ENCODE data around the gene ANGPTL8.

The ANGPTL8 gene

GRCh38 chr19:11223200-11223599 is 16.2 kb upstream of the ANGPTL8 start:
- TF ChIP-seq L3MBTL2 (conservative IDR thresholded peaks at IDR 0.05) (no peak), PKNOX1 (IDR thresholded peaks at IDR 0.05) (no peak), CTBP1 (IDR thresholded peaks at IDR 0.05; ENCODE audit: borderline replicate concordance) (no peak), SUZ12 (IDR thresholded peaks at IDR 0.05) (no peak), ELF4 (IDR thresholded peaks at IDR 0.05) (no peak), LEF1 (IDR thresholded peaks at IDR 0.05; ENCODE audit: borderline replicate concordance) (no peak)
- ChIA-PET CTCF (no interaction called here), POLR2A (no interaction called here)
- no peak for DNase-seq (ENCODE audit: extremely low spot score)

- DNase-seq (ENCODE audit: extremely low spot score), result no peak
- ChIA-PET POLR2A (no interaction called here), CTCF (no interaction called here)
- TF ChIP-seq NFRKB (IDR thresholded peaks at IDR 0.05) (no peak), PKNOX1 (IDR thresholded peaks at IDR 0.05) (no peak), BHLHE40 (IDR thresholded peaks at IDR 0.05; ENCODE audit: borderline replicate concordance) (no peak), ELF4 (IDR thresholded peaks at IDR 0.05) (no peak), ZNF384 (IDR thresholded peaks at IDR 0.05) (no peak)
Measured at GRCh38 chr19:11224429-11224828, 15.0 kb upstream of the ANGPTL8 start.

- POLR2A ChIA-PET, result no interaction called here
- TF ChIP-seq HDGF (IDR thresholded peaks at IDR 0.05; ENCODE audit: borderline replicate concordance) (no peak), L3MBTL2 (conservative IDR thresholded peaks at IDR 0.05) (no peak), ELF4 (IDR thresholded peaks at IDR 0.05) (no peak), ZNF384 (IDR thresholded peaks at IDR 0.05) (no peak), PKNOX1 (IDR thresholded peaks at IDR 0.05) (no peak), TARDBP (IDR thresholded peaks at IDR 0.05) (no peak), CTBP1 (IDR thresholded peaks at IDR 0.05; ENCODE audit: borderline replicate concordance) (no peak), NFRKB (IDR thresholded peaks at IDR 0.05) (no peak), SUZ12 (IDR thresholded peaks at IDR 0.05) (no peak)
Measured at GRCh38 chr19:11225172-11225571, 14.2 kb upstream of the ANGPTL8 start.

GRCh38 chr19:11225815-11226214 is 13.6 kb upstream of the ANGPTL8 start:
- ChIA-PET CTCF (no interaction called here), POLR2A (no interaction called here)
- TF ChIP-seq CTBP1 (IDR thresholded peaks at IDR 0.05; ENCODE audit: borderline replicate concordance), result no peak
- TF ChIP-seq L3MBTL2 (conservative IDR thresholded peaks at IDR 0.05), result no peak
- no peak for TF ChIP-seq SP1 (IDR thresholded peaks at IDR 0.05)
- no peak for TF ChIP-seq BHLHE40 (IDR thresholded peaks at IDR 0.05; ENCODE audit: borderline replicate concordance)
- no peak for TF ChIP-seq FOXK2 (IDR thresholded peaks at IDR 0.05)
- no peak for DNase-seq (ENCODE audit: extremely low spot score)

More at GRCh38 chr19:11225172-11225571, 14.2 kb upstream of the ANGPTL8 start:
- DNase-seq (ENCODE audit: extremely low spot score), result no peak
- CTCF ChIA-PET, result no interaction called here

- ChIA-PET CTCF (no interaction called here), POLR2A (no interaction called here)
- TF ChIP-seq TARDBP (IDR thresholded peaks at IDR 0.05) (no peak), CTBP1 (IDR thresholded peaks at IDR 0.05; ENCODE audit: borderline replicate concordance) (no peak), FOXM1 (IDR thresholded peaks at IDR 0.05; ENCODE audit: borderline replicate concordance) (no peak)
- no peak for DNase-seq (ENCODE audit: extremely low spot score)
Measured at GRCh38 chr19:11226716-11227166, 12.7 kb upstream of the ANGPTL8 start.

- POLR2A ChIA-PET, result no interaction called here
- DNase-seq (ENCODE audit: extremely low spot score), result peak; percentile 80
- CTCF ChIA-PET, result no interaction called here
- TF ChIP-seq ELF4 (IDR thresholded peaks at IDR 0.05) (no peak), BHLHE40 (IDR thresholded peaks at IDR 0.05; ENCODE audit: borderline replicate concordance) (no peak), CTBP1 (IDR thresholded peaks at IDR 0.05; ENCODE audit: borderline replicate concordance) (no peak)
Measured at GRCh38 chr19:11227195-11227886, 12.1 kb upstream of the ANGPTL8 start.

GRCh38 chr19:11230621-11231386 is 8.6 kb upstream of the ANGPTL8 start:
- TF ChIP-seq BHLHE40 (IDR thresholded peaks at IDR 0.05; ENCODE audit: borderline replicate concordance), result no peak
- no peak for TF ChIP-seq LEF1 (IDR thresholded peaks at IDR 0.05; ENCODE audit: borderline replicate concordance)
- TF ChIP-seq CTBP1 (IDR thresholded peaks at IDR 0.05; ENCODE audit: borderline replicate concordance), result no peak
- TF ChIP-seq ARNT (IDR thresholded peaks at IDR 0.05), result no peak
- no peak for TF ChIP-seq NFRKB (IDR thresholded peaks at IDR 0.05)
- TF ChIP-seq PKNOX1 (IDR thresholded peaks at IDR 0.05), result no peak
- TF ChIP-seq SP1 (IDR thresholded peaks at IDR 0.05), result no peak
- ChIA-PET CTCF (no interaction called here), POLR2A (no interaction called here)
- DNase-seq (ENCODE audit: extremely low spot score), result no peak
